Pancreas (tissue), 10 donors: ENCODE data around the gene SPATA24. TPM values are rescaled to one million over a fixed set of nuclear protein-coding genes. Genes with fewer than 3 reads are reported as not detected.

Experiments
- ATAC-seq, 4 donors: fragments of 200-7000 bp; cut with Tn5 transposase; one replicate each; pipeline versions ENCODE4 v1.8.0 to v1.9.1; 2020; ENCODE audit warnings: mild to moderate bottlenecking in 4 of 4, moderate library complexity in 4 of 4
- DNase-seq, 6 donors: peaks; one replicate each; pipeline ENCODE4 v3.0.0-alpha.2; 2020
- FAIRE-seq: peaks from 2 replicates; lab custom pipeline; 2012; peaks lifted over from hg19 to GRCh38; lab: Jason Lieb, UNC
- H3K27ac ChIP-seq, 4 donors: fragments of 200-600 bp; sonication (generic); 1 replicate in 3 of 4; 2 replicates in 1 of 4; pipeline versions ENCODE4 v1.5.0 to v1.8.0; 2020
- H3K27me3 ChIP-seq, 4 donors: fragments of 200-600 bp; one replicate each; pipeline ENCODE4 v1.8.0; 2021
- H3K36me3 ChIP-seq, 3 donors: fragments of 200-600 bp; sonication (generic) in 1 of 3; one replicate each; pipeline versions ENCODE4 v1.5.0 to v1.8.0; 2020 to 2021
- H3K4me1 ChIP-seq, 3 donors: fragments of 200-600 bp; one replicate each; pipeline ENCODE4 v1.8.0; 2021
- H3K4me3 ChIP-seq, 4 donors: fragments of 200-600 bp; sonication (generic) in 2 of 4; one replicate each; pipeline versions ENCODE4 v1.5.0 to v1.8.0; 2020 to 2021
- H3K9me3 ChIP-seq, 4 donors: fragments of 200-600 bp; one replicate each; pipeline ENCODE4 v1.8.0; 2021
- WGBS, 2 donors: extraction: QIAGEN DNeasy Blood & Tissue Kit; methylation state at CpG; one replicate each; pipeline ENCODE4 v1.1.7; 2013; 5-methylcytosine and 5-hydroxymethylcytosine counted together
- intact Hi-C, 3 donors: fragments of 100-400 bp; cut with DNase I; formaldehyde crosslinking; loops; one replicate each; pipeline versions ENCODE4 v1.11.1 to v1.14.2; 2022
- polyA plus RNA-seq, 2 donors: library from polyadenylated mRNA; stranded (reverse); fragments of 200-250 nt; gene quantifications; one replicate each; pipeline ENCODE4 v1.2.3, GENCODE V29; 2013
- total RNA-seq, 6 donors: library from RNA; stranded (reverse); fragmentation: NEBNext Ultra II Directional in 4 of 6; extraction: Animal tissue kit (Norgen Biotek cat#: 25700) in 4 of 6; gene quantifications; one replicate each; pipeline versions ENCODE4 v1.2.1 to v1.2.4, GENCODE V29; 2021 to 2023
- TF ChIP-seq, protein P1 (sequence below), 4 donors: fragments of 200-600 bp; sonication (generic) in 3 of 4; IDR thresholded peaks; one replicate each; pipeline versions ENCODE4 v1.5.0 to v1.8.0; 2021; ENCODE audit warnings: antibody characterized with exemption in 4 of 4
- donor health status: healthy with polysubstance abuse.
- donor health status: DM: no; HTN: no; CAD: no; lungs with moderate emphysema.
- donor health status: DM: no; HTN: no; CAD: no.
- donor health status: control.
- donor health status: control.
- donor health status: Bipolar disorder and iron deficiency.
- donor health status: DM: yes; HTN: yes; CAD: no.
- donor health status: DM: no; HTN: no; CAD: no.
- donor health status: DM: no; HTN: no; CAD: no.
- donor health status: DM: yes; HTN: yes; CAD: no.

SPATA24 gene
- total and polyA plus RNA-seq, 8 donors: 1.8 to 9.8 (median 3.3) TPM

DNA sequence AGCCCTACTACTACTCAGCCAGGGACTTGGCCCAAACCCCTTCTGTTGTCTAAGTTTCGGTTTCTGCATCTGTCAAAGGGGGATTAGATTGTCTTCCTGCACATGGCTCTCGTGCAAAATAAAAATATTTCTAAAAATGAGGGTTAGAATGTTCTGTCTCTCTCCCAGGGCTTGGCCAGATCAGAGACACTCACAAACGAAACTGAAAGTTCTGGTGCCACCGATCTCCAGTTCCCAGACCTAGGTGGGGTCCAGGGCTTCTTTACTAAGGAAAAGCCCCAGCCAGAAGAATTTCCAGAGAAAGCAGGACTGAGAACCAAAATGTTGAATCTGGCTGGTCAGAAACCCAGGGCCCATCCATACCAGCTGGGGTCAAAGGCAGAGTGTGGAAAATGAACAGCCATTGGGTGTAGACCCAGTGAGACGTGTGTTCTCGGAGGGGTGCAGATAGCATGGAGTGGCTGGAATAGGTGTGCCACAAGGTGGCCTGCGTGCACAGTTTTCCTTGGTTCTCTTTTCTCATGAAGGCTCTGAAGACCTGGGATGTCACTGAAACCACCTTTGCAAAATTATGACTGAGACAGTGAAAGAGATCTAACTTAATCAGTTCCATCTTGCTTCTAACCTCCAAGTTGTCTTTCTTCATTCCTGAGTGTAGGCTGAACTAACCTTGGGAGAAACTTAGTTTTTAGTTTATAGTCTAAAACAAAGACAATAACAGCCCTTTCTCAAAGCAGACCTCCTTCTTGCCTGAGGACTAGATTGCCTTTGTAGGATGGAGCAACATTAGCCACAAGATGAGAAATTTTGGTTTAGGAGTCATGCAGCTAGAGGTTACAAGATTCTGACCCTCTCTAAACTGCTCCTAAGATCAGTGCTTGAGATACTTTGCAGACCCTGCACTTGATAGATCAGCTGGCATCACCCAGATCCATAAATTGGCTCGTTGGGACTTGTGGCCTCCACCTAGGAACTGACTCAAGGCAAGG, 18.5 kb downstream of the SPATA24 start:
- DNase-seq: peak in 1 of 6 donors; percentile 9

DNA sequence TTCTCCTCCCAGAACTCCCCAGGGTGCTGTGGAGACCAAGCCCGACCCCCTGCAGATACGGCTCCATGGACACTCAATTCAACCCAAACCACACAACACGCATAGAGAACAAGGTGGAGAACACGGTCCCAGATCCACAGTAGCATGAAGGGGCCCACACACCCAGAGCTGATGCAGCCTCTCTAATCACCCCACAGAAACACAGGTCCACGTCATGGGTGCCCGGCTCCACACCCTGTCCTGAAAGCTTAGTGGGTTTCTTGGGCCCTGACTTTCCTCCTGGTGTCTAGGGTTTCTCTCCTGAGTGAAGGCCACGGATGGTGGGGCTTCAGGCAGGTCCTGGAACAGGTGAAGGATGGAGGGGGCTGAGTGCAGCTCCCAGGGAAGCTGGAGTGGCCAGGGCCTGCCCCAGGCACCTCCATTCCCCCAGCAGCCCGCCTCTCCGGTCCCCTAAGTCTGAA, 19.3 kb downstream of the SPATA24 start:
- ATAC-seq (peak in 1 of 4 donors; percentile 2), FAIRE-seq (no peak), DNase-seq (peak in 1 of 6 donors; percentile 19)
- no peaks in the 10 kb centered on the region for H3K27me3 ChIP-seq
- TF ChIP-seq, protein P1, sequence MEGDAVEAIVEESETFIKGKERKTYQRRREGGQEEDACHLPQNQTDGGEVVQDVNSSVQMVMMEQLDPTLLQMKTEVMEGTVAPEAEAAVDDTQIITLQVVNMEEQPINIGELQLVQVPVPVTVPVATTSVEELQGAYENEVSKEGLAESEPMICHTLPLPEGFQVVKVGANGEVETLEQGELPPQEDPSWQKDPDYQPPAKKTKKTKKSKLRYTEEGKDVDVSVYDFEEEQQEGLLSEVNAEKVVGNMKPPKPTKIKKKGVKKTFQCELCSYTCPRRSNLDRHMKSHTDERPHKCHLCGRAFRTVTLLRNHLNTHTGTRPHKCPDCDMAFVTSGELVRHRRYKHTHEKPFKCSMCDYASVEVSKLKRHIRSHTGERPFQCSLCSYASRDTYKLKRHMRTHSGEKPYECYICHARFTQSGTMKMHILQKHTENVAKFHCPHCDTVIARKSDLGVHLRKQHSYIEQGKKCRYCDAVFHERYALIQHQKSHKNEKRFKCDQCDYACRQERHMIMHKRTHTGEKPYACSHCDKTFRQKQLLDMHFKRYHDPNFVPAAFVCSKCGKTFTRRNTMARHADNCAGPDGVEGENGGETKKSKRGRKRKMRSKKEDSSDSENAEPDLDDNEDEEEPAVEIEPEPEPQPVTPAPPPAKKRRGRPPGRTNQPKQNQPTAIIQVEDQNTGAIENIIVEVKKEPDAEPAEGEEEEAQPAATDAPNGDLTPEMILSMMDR (IDR thresholded peaks at IDR 0.05): no peak
- intact Hi-C loops: no loop called here
- H3K36me3 ChIP-seq: no peaks in the 10 kb centered on the region
- peaks cover 0 to 14% (median 2%) of the 10 kb centered on the region in 3 donors for H3K4me1 ChIP-seq
- WGBS, 2 donors: 68 to 79% methylated on average over 9 of the region's 9 CpGs
- peak overlapping the region in 1 of 4 donors; percentile 32 for H3K4me3 ChIP-seq
- H3K9me3 ChIP-seq: no peaks in the 10 kb centered on the region
- H3K27ac ChIP-seq: peak overlapping the region; percentile 25 to 76 (median 32)

More for the DNA sequence above, 18.5 kb downstream of the SPATA24 start:
- H3K27ac ChIP-seq: peak overlapping the region; percentile 25 to 76 (median 32)
- H3K27me3 ChIP-seq: no peaks in the 10 kb centered on the region
- H3K9me3 ChIP-seq: no peaks in the 10 kb centered on the region
- FAIRE-seq (no peak), ATAC-seq (peak; percentile 27 to 61 (median 50))
- peak overlapping the region in 1 of 4 donors; percentile 32 for H3K4me3 ChIP-seq
- 42 to 54% methylated on average over 8 of the region's 8 CpGs for WGBS, 2 donors
- intact Hi-C loops: no loop called here
- TF ChIP-seq, protein P1 (IDR thresholded peaks at IDR 0.05): no peak
- no peaks in the 10 kb centered on the region for H3K36me3 ChIP-seq
- H3K4me1 ChIP-seq: peaks cover 0 to 14% (median 2%) of the 10 kb centered on the region in 3 donors

DNA sequence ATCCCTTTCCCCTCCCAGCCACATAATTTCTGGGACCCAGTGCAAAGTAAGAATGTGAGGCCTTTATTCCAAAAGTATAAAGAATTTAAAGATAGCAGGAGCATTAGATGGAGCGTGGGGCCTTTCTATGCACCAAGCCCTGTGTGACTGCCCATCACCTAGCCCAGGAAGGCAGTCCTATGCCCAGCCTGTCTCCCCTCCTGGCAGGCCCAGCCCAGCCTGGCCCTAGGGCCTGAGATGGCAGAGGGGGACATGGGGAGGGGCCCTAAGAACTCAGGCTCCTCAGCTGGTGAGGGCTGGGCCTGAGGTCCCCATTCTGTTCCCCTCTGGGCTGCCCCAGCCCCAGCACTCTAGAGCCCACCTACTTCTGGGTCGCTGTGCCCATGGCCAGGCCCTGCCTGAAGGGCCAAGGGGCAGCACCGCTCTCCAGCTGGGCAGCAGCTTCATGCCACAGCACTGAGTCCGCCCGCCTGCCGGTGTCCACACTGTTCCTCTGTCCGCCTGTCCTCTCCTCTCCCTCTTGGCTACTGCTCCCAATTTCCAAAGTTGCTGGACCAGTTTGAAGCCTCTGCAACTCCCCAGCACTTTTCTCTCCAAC, 19.8 kb downstream of the SPATA24 start:
- Histone ChIP-seq H3K4me1 (peaks cover 0 to 14% (median 2%) of the 10 kb centered on the region in 3 donors), H3K27ac (peak overlapping the region; percentile 25 to 76 (median 32)), H3K4me3 (no peak overlapping the region), H3K27me3 (no peaks in the 10 kb centered on the region), H3K36me3 (no peaks in the 10 kb centered on the region), H3K9me3 (no peaks in the 10 kb centered on the region)
- TF ChIP-seq, protein P1 (IDR thresholded peaks at IDR 0.05): no peak
- DNase-seq (peak in 2 of 6 donors; percentile 15 to 70), ATAC-seq (peak in 3 of 4 donors; percentile 17 to 50 (median 34)), FAIRE-seq (no peak)
- intact Hi-C loops: no loop called here
- 62 to 63% methylated on average over 7 of the region's 7 CpGs for WGBS, 2 donors

DNA sequence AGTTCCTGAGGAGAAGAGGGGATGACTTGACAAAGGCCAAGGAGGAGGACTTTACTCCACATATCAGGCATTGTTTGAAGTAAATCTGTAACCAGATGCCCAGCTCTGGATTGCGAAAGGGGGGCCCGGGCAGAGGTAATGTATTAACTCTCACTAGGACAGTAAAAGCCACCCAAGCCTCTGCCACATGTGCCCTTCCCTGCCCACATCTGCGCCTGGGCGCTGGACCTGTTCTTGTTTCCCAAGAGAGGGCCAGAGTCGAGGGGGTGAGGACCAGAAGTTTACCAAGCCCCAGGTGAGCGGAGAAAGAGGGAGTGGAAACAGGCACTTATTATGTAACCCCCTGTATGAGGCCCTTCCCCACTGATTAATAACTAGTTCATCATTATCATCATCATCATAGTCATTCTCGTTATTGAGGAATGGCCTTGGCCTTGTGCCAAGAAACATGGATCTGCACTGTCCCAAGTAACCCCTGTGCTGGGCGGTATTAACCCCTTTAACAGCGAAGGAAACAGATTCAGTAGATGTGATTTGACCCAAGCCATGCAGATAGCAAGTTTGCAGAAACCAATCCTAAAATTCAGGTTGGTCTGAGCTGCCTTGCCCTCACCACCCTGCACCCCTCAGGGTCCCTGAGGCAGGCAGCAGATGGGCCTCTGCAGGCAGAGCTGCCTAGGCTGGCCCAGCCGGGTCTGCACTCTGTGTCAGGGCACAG, 20.5 kb downstream of the SPATA24 start, which contains the start of gene SLC23A1:
SLC23A1 (minus strand) TSS at position 23 of the 718 bp plus-strand sequence. CDS start 44 bp downstream, outside the sequence.
- WGBS, 2 donors: 37 to 40% methylated on average over 10 of the region's 10 CpGs
- TF ChIP-seq, protein P1 (IDR thresholded peaks at IDR 0.05): no peak
- Histone ChIP-seq H3K4me3 (no peak within 1 kb of the TSS), H3K27ac (peak within 1 kb of the TSS; percentile 25 to 76 (median 34)), H3K9me3 (no peaks in the 10 kb centered on the region), H3K36me3 (no peaks in the 10 kb centered on the region), H3K4me1 (peaks cover 0 to 14% (median 2%) of the 10 kb centered on the region in 3 donors), H3K27me3 (no peaks in the 10 kb centered on the region)
- ATAC-seq (peak; percentile 49 to 73 (median 66)), FAIRE-seq (no peak), DNase-seq (peak in 3 of 6 donors; percentile 43 to 67 (median 50))
- intact Hi-C loops: no loop called here
